IMR-90 (cell line): ENCODE data around the gene MIA2. TPM values are rescaled to one million over a fixed set of nuclear protein-coding genes. Genes with fewer than 3 reads are reported as not detected.

Source experiments
- ATAC-seq: fragments of 200-7000 bp; cut with Tn5 transposase; 2 replicates; pipeline ENCODE4 v1.9.1; 2020; ENCODE audit warnings: low read depth, mild to moderate bottlenecking, moderate library complexity
- BruUV-seq: library from RNA; stranded (reverse); fragments of 400-500 nt; replicated peaks from 2 replicates; lab custom pipeline; 2021; lab: Mats Ljungman, UMichigan
- CTCF ChIA-PET: fragments of 300-600 bp; formaldehyde crosslinking; extraction: SDS; loops from one replicate; lab custom pipeline; 2021; ENCODE audit warnings: antibody characterized with exemption; lab: Yijun Ruan, JAX
- POLR2A ChIA-PET: fragments of 300-600 bp; sonication (Branson Sonifier 250); formaldehyde crosslinking; loops from one replicate; lab custom pipeline; 2022; ENCODE audit warnings: antibody characterized with exemption; ENCODE audit not compliant: unreplicated experiment; lab: Charles Lee
- DNase-seq: peaks from one replicate; pipeline ENCODE4 v3.0.0; 2013
- H2AFZ ChIP-seq: replicated peaks from 2 replicates; pipeline ENCODE3; 2013; ENCODE audit warnings: low read length, mild to moderate bottlenecking; ENCODE audit not compliant: poor library complexity
- H2AK5ac ChIP-seq: 2 replicates; pipeline ENCODE4 v1.6.1; 2013; ENCODE audit warnings: low read depth, low read length, inconsistent platforms
- H2AK9ac ChIP-seq: replicated peaks from 2 replicates; pipeline ENCODE3; 2013; ENCODE audit warnings: mild to moderate bottlenecking, low read depth, low read length, moderate library complexity; ENCODE audit not compliant: poor library complexity
- H2BK120ac ChIP-seq: 2 replicates; pipeline ENCODE4 v1.6.1; 2013; ENCODE audit warnings: low read depth, low read length, inconsistent platforms
- H2BK15ac ChIP-seq: 3 replicates; pipeline ENCODE4 v1.6.1; 2013; ENCODE audit warnings: low read depth, low read length, inconsistent platforms
- H2BK20ac ChIP-seq: 2 replicates; pipeline ENCODE4 v1.6.1; 2013; ENCODE audit warnings: low read depth, mild to moderate bottlenecking, inconsistent platforms, low read length, moderate library complexity
- H2BK5ac ChIP-seq: 2 replicates; pipeline ENCODE4 v1.6.1; 2013; ENCODE audit warnings: mild to moderate bottlenecking, low read depth, low read length, inconsistent platforms; ENCODE audit not compliant: poor library complexity, severe bottlenecking
- H3K14ac ChIP-seq: replicated peaks from 2 replicates; pipeline ENCODE4 v1.6.1; 2013; ENCODE audit warnings: low read depth, low read length, inconsistent platforms
- H3K18ac ChIP-seq: 2 replicates; pipeline ENCODE4 v1.6.1; 2013; ENCODE audit warnings: low read depth, low read length, control low read depth
- H3K23ac ChIP-seq: 2 replicates; pipeline ENCODE4 v1.6.1; 2013; ENCODE audit warnings: low read depth, low read length, inconsistent platforms
- H3K27ac ChIP-seq: 2 replicates; pipeline ENCODE4 v1.5.1; 2013; ENCODE audit warnings: mild to moderate bottlenecking, control low read depth, low read length; ENCODE audit not compliant: insufficient read depth
- H3K27me3 ChIP-seq: 2 replicates; pipeline ENCODE4 v1.6.1; 2013; ENCODE audit warnings: low read length; ENCODE audit not compliant: control insufficient read depth, insufficient read depth
- H3K36me3 ChIP-seq: 2 replicates; pipeline ENCODE4 v1.6.1; 2013; ENCODE audit warnings: low read length, mixed read lengths; ENCODE audit not compliant: control insufficient read depth, insufficient read depth
- H3K4ac ChIP-seq: 2 replicates; pipeline ENCODE4 v1.6.1; 2013; ENCODE audit warnings: low read depth, low read length, inconsistent platforms
- H3K4me1 ChIP-seq: 2 replicates; pipeline ENCODE4 v1.6.1; 2013; ENCODE audit warnings: low read length, mixed read lengths; ENCODE audit not compliant: control insufficient read depth, insufficient read depth
- H3K4me2 ChIP-seq: 2 replicates; pipeline ENCODE4 v1.6.1; 2013; ENCODE audit warnings: low read depth, mild to moderate bottlenecking, control low read depth, low read length, moderate library complexity
- H3K4me3 ChIP-seq: 2 replicates; pipeline ENCODE4 v1.5.1; 2013; ENCODE audit warnings: low read depth, mild to moderate bottlenecking, control low read depth, low read length, moderate library complexity; ENCODE audit not compliant: insufficient read depth
- H3K56ac ChIP-seq: 2 replicates; pipeline ENCODE4 v1.6.1; 2013; ENCODE audit warnings: low read length, inconsistent platforms; ENCODE audit not compliant: insufficient read depth; ENCODE audit errors: extremely low read depth
- H3K79me1 ChIP-seq, 2 experiments: 2 replicates each; pipeline ENCODE4 v1.6.1; 2013; ENCODE audit warnings: low read length in 2 of 2, inconsistent platforms in 1 of 2, low read depth in 1 of 2
- H3K9ac ChIP-seq: 2 replicates; pipeline ENCODE4 v1.6.1; 2013; ENCODE audit warnings: low read depth, low read length, control low read depth
- H3K9me1 ChIP-seq: 2 replicates; pipeline ENCODE4 v1.6.1; 2013; ENCODE audit warnings: low read length, inconsistent platforms; ENCODE audit not compliant: insufficient read depth
- H3K9me3 ChIP-seq: 2 replicates; pipeline ENCODE4 v1.6.1; 2013; ENCODE audit warnings: low read length; ENCODE audit not compliant: control insufficient read depth, insufficient read depth
- H4K20me1 ChIP-seq: 2 replicates; pipeline ENCODE4 v1.6.1; 2013; ENCODE audit warnings: low read length, inconsistent platforms; ENCODE audit not compliant: insufficient read depth
- H4K5ac ChIP-seq: 2 replicates; pipeline ENCODE4 v1.6.1; 2013; ENCODE audit warnings: mild to moderate bottlenecking, low read depth, low read length, control low read depth
- H4K8ac ChIP-seq, 2 experiments: 2 replicates each; pipeline ENCODE4 v1.6.1; 2013; ENCODE audit warnings: low read depth in 2 of 2, low read length in 2 of 2, control low read depth in 1 of 2, inconsistent platforms in 1 of 2
- H4K91ac ChIP-seq: 2 replicates; pipeline ENCODE4 v1.6.1; 2013; ENCODE audit warnings: low read depth, low read length, inconsistent platforms; ENCODE audit not compliant: insufficient read depth
- CTCF ChIP-seq: conservative IDR thresholded peaks from 2 replicates; pipeline ENCODE4 v1.5.1; 2012; ENCODE audit warnings: mild to moderate bottlenecking, low read depth, low read length, improper control_type of control experiment
- MAFK ChIP-seq: IDR thresholded peaks from 2 replicates; pipeline ENCODE4 v1.6.1; 2012; ENCODE audit warnings: low read depth, low read length, improper control_type of control experiment
- MXI1 ChIP-seq: IDR thresholded peaks from 2 replicates; pipeline ENCODE4 v1.6.1; 2012; ENCODE audit warnings: low read depth, mild to moderate bottlenecking, low read length, moderate library complexity, borderline replicate concordance
- NFE2L2 ChIP-seq: fragments of 150-350 bp; IDR thresholded peaks from 2 replicates; pipeline ENCODE4 v1.6.1; 2016; ENCODE audit warnings: low read depth, mild to moderate bottlenecking, low read length
- POLR2A ChIP-seq: IDR thresholded peaks from 2 replicates; pipeline ENCODE4 v1.6.1; 2012; ENCODE audit warnings: mild to moderate bottlenecking, low read depth, low read length
- RAD21 ChIP-seq: IDR thresholded peaks from 2 replicates; pipeline ENCODE4 v1.6.1; 2012; ENCODE audit warnings: low read length, improper control_type of control experiment
- RCOR1 ChIP-seq: IDR thresholded peaks from 2 replicates; pipeline ENCODE4 v1.6.1; 2012; ENCODE audit warnings: mild to moderate bottlenecking, low read length, improper control_type of control experiment; ENCODE audit not compliant: insufficient replicate concordance
- RFX5 ChIP-seq: IDR thresholded peaks from 2 replicates; pipeline ENCODE4 v1.8.0; 2012; ENCODE audit warnings: low read depth, mild to moderate bottlenecking, low read length, moderate library complexity
- SMC3 ChIP-seq: fragments of 150-350 bp; IDR thresholded peaks from 2 replicates; pipeline ENCODE4 v1.6.1; 2016; ENCODE audit warnings: low read depth, mild to moderate bottlenecking, antibody characterized with exemption, low read length, moderate library complexity
- USF2 ChIP-seq: fragments of 150-350 bp; IDR thresholded peaks from 2 replicates; pipeline ENCODE4 v1.6.1; 2017; ENCODE audit warnings: mild to moderate bottlenecking, antibody characterized with exemption, low read length, low read depth
- WGBS, 2 experiments: methylation state at CpG; one replicate each; pipeline versions ENCODE4 v1.1.5 to v1.1.7; 2013; ENCODE audit warnings: missing lambda C conversion rate in 2 of 2; ENCODE audit not compliant: insufficient read length in 1 of 2; ENCODE audit errors: extremely low coverage in 2 of 2; 5-methylcytosine and 5-hydroxymethylcytosine counted together
- dilution Hi-C: fragments of 300-500 bp; cut with HindIII; formaldehyde crosslinking; loops from one replicate; pipeline ENCODE4 v1.14.3; 2018; ENCODE audit warnings: low sequenced_read_pairs; ENCODE audit not compliant: unreplicated experiment
- in situ Hi-C: fragments of 300-500 bp; cut with MboI; formaldehyde crosslinking; loops from 3 replicates; pipeline ENCODE4 v1.14.3; 2019; ENCODE audit warnings: low sequenced_read_pairs, inconsistent platforms, mixed read lengths
- intact Hi-C: fragments of 100-400 bp; cut with micrococcal nuclease; formaldehyde crosslinking; loops from 2 replicates; pipeline ENCODE4 v1.10.0; 2022
- polyA plus RNA-seq, 3 experiments: library from polyadenylated mRNA; depleted of rRNA; stranded (reverse); fragments of >200 nt; gene quantifications; 2 replicates each; pipeline ENCODE4 v1.2.3, GENCODE V29; 2012; ENCODE audit warnings: low replicate concordance in 1 of 3
- total RNA-seq: library from RNA; depleted of rRNA; stranded (reverse); fragments of >200 nt; gene quantifications from 2 replicates; pipeline ENCODE4 v1.2.3, GENCODE V29; 2012

MIA2 gene
- total and polyA plus RNA-seq, 2 of the 4 experiments (the other 2 are of a cell fraction): 3.9 to 6.8 TPM

- Histone ChIP-seq H4K91ac (no peak overlapping the region), H2BK15ac (no peak overlapping the region), H3K9me3 (no peaks in the 10 kb centered on the region), H3K9me1 (no peaks in the 10 kb centered on the region; the same call in 1 of the 2 replicates), H2BK20ac (no peak overlapping the region), H3K27ac (no peak overlapping the region), H2BK120ac (no peak overlapping the region), H3K4me3 (no peak overlapping the region), H3K9ac (no peak overlapping the region), H3K14ac (no peak overlapping the region), H4K5ac (no peak overlapping the region), H2AK9ac (no peak overlapping the region), H3K4me2 (no peak overlapping the region), H3K4me1 (peaks cover 1% of the 10 kb centered on the region; the same call in 1 of the 2 replicates), H2AK5ac (no peak overlapping the region), H2AFZ (no peak overlapping the region), H3K18ac (no peak overlapping the region), H3K23ac (no peak overlapping the region), H2BK5ac (no peak overlapping the region), H4K20me1 (no peaks in the 10 kb centered on the region), H3K79me1 (no peaks in the 10 kb centered on the region), H3K27me3 (no peaks in the 10 kb centered on the region), H3K56ac (no peak overlapping the region), H4K8ac (no peak overlapping the region), H3K36me3 (peaks cover 3% of the 10 kb centered on the region; the same call in 1 of the 2 replicates), H3K4ac (no peak overlapping the region)
- dilution Hi-C loops (no loop called here), intact Hi-C loops (no loop called here), in situ Hi-C loops (no loop called here)
- no CpG with 5 or more reads among the region's 1 CpG for WGBS, 2 experiments
- ATAC-seq: no peak
- BruUV-seq: no TSS peak
- CTCF ChIA-PET: no interaction called here
- POLR2A ChIA-PET: no interaction called here
- TF ChIP-seq NFE2L2 (no peak), RCOR1 (no peak), RAD21 (no peak), MXI1 (no peak), MAFK (no peak), RFX5 (no peak), SMC3 (no peak), POLR2A (no peak), USF2 (no peak), CTCF (no peak)
- DNase-seq: no peak
These were observed 159.6 kb downstream of the MIA2 start for GRCh38 chr14:39393289-39393688.
